LHCN-M2 (cell line): ENCODE data around the gene ERCC6L. TPM values are rescaled to one million over a fixed set of nuclear protein-coding genes. Genes with fewer than 3 reads are reported as not detected.
"Not testable (repeated sequence)": the region's sequence is repeated elsewhere in the genome, so short reads cannot be mapped to it uniquely, and the experiment has no call there.

ENCODE experiments used
- DNase-seq: peaks from one replicate; pipeline ENCODE4 v3.0.0-alpha.2; 2012; ENCODE audit warnings: low read depth
- total RNA-seq: library from RNA; depleted of rRNA; stranded (reverse); fragments of >200 nt; gene quantifications from 2 replicates; pipeline ENCODE4 v1.2.3, GENCODE V29; 2014

Gene ERCC6L
- total RNA-seq, 1 experiment from 2014 or later, result 18.0 TPM

DNA sequence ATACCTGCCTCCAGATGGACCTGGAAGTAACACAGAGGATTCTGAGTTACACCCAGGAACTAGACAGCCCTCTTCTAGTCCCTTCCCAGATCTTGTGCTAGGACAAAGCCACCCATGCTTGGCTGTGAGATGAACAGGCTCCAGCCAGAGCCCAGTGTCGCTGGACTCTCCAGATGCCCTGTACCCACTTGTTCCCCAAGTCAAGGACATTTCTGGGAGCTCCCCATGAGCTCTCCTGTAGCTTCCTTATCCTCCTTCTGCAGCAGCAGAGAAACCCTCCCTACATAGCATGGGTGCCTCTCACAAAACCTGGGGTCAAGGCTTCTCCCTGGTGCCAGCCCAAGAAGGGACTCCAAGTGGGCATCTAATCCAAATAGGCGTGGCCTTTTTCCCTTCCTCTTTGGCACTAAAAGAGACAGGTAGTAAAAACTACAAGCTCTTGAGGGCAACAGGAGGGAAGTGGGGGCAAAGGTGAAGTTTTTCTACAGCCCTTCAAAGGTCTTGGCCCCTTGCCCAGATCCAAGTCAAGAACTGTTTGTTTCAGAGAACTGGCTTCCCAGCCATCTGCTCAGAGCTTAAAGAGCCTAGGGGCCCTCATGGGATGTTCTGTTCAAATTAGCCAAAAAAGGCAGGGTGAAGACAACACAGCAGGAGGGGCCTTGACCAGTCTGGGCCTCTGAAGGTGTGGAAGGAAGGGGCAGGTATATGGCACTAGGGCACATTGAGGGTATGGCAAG is 8.5 kb upstream of the ERCC6L start:
- DNase-seq, result no peak

GRCh38 chrX:72245461-72246089 is 6.7 kb upstream of the ERCC6L start:
- peak; percentile 56 for DNase-seq

DNA sequence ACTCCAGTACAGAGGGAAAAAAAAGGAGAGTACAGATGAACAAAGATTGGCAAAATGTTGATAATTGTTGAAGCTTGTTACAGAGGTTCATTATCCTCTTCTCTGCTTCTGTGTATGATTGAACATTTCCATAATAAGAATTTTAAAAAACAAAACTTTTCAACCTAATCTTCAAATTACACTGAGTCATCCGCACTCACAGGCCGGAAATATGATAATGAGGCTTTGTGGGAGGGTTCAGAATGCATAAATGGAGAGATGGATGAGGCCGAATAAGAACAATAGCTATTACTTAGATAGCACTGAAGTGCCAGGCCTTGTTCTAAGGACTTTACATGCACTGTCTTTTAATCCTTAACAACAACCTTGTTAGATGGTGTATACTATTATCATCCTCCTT is 4.6 kb upstream of the ERCC6L start:
- DNase-seq, result peak; percentile 49

DNA sequence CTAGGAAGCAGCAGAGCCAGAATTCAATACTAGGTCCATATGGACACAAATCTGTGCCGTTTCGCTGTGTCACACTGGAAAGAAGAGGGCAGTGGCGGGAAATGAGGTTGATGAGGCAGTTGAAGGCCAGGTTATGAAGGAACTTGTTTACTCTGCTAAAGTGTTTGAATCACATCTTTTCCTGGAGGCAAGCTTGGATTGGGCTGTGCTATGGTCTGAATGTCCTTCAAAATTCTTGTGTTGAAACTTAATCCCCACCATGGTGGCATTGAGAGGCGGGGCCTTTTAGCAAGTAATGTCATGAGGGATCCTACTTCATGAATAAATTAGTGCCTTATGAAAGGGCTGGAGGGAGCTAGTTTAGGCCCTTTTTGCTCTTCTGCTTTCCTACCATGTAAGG is 2.1 kb upstream of the ERCC6L start:
- DNase-seq, result no peak

DNA sequence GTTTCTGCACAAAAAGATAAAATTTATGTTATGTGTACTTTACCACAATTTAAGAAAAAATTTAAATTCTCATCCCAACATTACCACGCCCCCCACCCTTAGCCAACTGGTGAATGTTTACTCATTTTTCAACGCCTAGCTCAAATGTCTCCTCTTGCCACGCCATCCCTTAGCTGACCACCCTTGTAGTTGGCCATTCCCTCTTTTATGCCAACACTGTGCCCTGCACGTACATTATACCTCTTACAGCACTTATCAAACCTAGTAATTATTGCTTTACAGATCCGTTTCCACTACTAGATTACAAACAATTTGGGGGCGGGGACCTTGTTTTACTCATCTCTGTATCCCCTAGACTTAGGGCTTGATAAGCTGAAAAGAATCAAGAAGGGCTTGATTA is 644 bp downstream of the ERCC6L start:
- no peak for DNase-seq

- no peak for DNase-seq
Observed at GRCh38 chrX:72236841-72237240, 2.0 kb downstream of the ERCC6L start.

- DNase-seq, result no peak
Observed at GRCh38 chrX:72230290-72230689, 8.5 kb downstream of the ERCC6L start.

DNA sequence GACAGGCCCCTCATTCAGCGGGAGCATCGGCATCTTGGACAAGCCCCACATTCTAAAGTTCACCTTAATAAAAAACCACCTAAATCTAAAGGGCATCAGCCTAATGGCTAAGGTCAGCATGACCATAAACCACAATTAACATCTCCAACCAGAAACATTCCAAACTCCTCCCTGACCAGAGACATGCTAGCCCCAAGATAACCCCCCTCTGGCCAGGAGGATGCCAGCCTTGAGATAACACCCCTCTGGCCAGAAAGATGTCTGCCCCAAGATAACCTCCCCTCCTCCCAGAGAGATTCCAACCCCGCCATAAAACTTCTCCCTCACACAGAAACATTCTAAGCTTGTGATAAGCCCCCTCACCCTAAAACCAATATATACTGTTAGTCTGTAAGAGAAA is 18.5 kb downstream of the ERCC6L start:
- not testable (repeated sequence) for DNase-seq

DNA sequence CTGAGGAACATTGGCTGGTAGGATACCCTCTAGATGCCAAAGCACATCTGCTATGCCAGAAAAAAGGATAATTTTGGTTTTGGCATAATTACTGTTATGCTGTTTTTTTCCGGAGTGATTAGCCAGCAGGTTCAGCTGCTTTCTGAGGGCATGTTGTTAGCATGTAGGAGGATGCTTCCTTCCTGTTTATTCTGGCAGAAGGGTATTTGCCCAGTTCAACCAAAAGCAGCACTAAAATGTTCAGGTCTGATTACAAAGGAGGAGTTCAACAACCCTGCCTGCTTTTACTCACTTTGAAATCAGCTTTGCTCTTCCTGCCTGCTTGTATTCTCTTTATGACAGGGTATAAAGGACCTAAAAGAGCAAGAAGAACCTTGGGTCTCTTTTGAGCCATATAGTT is 21.9 kb downstream of the ERCC6L start:
- DNase-seq, result peak; percentile 22

GRCh38 chrX:72208126-72208800 is 30.6 kb downstream of the ERCC6L start:
- DNase-seq, result peak; percentile 9

GRCh38 chrX:72207366-72207765 is 31.5 kb downstream of the ERCC6L start:
- DNase-seq, result no peak

GRCh38 chrX:72205706-72206105 is 33.1 kb downstream of the ERCC6L start:
- no peak for DNase-seq

- DNase-seq, result no peak
Observed at GRCh38 chrX:72203421-72203820, 35.4 kb downstream of the ERCC6L start.

GRCh38 chrX:72202792-72203401 is 35.9 kb downstream of the ERCC6L start:
- no peak for DNase-seq

GRCh38 chrX:72201836-72202536 is 36.8 kb downstream of the ERCC6L start:
- peak; percentile 79 for DNase-seq

DNA sequence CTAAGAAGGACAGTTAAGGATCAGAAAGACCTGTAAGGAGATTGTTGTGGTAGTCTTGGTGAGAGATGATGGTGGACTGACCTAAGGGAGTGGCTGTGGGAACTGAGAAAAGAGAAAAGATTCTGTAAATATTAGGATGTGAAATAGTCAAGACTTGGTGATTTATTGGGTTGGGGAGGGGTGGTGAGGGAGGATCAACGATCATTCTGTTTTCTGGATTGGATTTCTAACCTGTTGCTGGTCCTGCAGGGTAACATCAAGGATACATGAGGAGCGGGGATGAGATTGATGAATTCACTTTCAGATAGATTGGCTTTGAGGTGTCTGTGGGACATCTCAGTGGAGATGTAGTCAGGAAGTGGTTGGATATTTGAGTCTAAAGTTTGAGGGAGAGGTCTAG is 55.9 kb downstream of the ERCC6L start:
- no peak for DNase-seq

DNA sequence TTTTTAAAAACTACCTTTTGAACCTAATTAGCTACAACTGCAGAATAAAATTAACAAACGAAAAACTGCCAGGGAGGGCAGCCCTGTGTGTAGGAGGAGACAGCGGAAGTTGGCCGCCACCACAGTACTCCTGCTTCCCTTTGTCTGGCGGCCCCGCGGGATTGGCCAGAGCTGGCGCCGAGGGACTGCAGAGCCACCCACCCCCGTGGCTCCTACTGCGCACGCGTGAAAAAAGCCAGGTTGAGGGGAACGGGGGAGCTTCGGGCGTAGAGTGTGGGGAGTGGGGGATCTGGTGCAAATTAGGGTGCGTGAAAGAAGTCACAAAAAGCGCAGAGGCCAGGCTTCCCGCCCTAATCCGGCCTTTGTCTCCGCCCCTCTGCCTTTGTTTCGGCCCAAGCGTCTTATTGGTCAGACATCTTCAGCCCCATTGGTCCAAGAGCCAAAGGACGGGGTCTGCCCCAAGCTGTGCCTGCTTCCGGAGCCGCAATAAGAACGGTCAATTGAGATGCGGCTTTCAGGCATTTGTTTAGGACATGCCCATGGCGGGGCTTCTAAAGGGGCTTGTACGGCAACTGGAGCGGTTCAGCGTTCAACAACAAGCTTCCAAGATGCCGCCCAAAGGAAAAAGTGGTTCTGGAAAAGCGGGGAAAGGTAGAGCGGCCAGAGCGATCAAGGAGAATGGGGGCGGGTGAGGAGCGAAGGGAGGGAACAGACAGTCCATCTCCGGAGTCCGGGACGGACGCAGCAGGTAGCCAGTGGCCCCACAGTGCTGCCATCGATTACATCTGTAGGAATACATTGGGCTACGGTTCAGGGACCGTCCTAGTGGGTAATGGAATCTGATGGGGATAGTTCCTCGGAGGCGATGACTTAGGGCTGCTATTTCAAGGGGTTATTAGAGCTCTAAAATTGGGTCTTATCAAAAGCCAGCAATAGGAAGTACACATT is 57.4 kb downstream of the ERCC6L start, which contains the start of gene PIN4:
Gene PIN4, plus strand, starts transcription at position 580 of the 948 bp plus-strand sequence. Its CDS starts 29 bp downstream, at position 609.
- peak; percentile 95 for DNase-seq

GRCh38 chrX:72180539-72180938 is 58.3 kb downstream of the ERCC6L start:
- no peak for DNase-seq

DNA sequence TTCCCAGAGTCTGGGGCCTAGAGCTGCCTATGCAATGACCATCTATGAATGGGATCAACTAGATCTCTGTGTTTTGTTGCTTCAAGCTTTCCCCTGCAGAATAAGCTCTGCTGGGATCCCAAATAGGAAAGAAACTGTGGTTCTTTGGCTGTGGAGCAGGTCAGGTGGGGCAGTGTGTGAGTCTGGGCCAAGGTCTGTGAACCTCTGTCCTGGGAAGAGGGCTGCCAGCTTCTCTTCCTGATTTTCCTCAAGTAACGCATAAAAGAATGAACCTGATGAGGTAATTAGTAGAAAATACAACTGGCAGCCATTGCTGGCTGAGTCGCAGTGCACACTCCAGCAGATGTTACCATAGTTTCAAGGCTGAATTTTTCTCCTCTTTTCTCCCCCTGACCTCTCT is 61.8 kb downstream of the ERCC6L start:
- no peak for DNase-seq

- not testable (repeated sequence) for DNase-seq
Observed at GRCh38 chrX:72176289-72176688, 62.5 kb downstream of the ERCC6L start.
